Keratinocyte (primary cell): ENCODE data around the gene SPRR3. TPM values are rescaled to one million over a fixed set of nuclear protein-coding genes. Genes with fewer than 3 reads are reported as not detected.

ENCODE experiments used
- DNase-seq: peaks from one replicate; pipeline ENCODE4 v3.0.0-alpha.2; 2011; ENCODE audit warnings: low read depth, missing footprints, low spot score
- FAIRE-seq: peaks from 2 replicates; lab custom pipeline; 2011; peaks lifted over from hg19 to GRCh38; lab: Jason Lieb, UNC
- H2AFZ ChIP-seq: 2 replicates; pipeline ENCODE4 v1.6.0; 2012; ENCODE audit warnings: low read length, control low read depth, inconsistent platforms; ENCODE audit not compliant: control insufficient read depth
- H3K27ac ChIP-seq: 2 replicates; pipeline ENCODE4 v1.5.1; 2011; ENCODE audit warnings: low read length; ENCODE audit not compliant: control insufficient read depth, insufficient read depth
- H3K27me3 ChIP-seq: 3 replicates; pipeline ENCODE4 v1.6.0; 2011; ENCODE audit warnings: low read length; ENCODE audit not compliant: control insufficient read depth, insufficient read depth; ENCODE audit errors: extremely low read depth
- H3K36me3 ChIP-seq, 2 experiments: 2 replicates in 1 of 2; 3 replicates in 1 of 2; pipeline ENCODE4 v1.5.1; 2011; ENCODE audit warnings: low read length in 2 of 2, mild to moderate bottlenecking in 1 of 2; ENCODE audit not compliant: control insufficient read depth in 2 of 2, insufficient read depth in 2 of 2; ENCODE audit errors: extremely low read depth in 1 of 2
- H3K4me1 ChIP-seq: 3 replicates; pipeline ENCODE4 v1.5.1; 2011; ENCODE audit warnings: low read length; ENCODE audit not compliant: control insufficient read depth, insufficient read depth; ENCODE audit errors: extremely low read depth
- H3K4me2 ChIP-seq: 3 replicates; pipeline ENCODE4 v1.6.0; 2011; ENCODE audit warnings: low read depth, low read length; ENCODE audit not compliant: control insufficient read depth, insufficient read depth; ENCODE audit errors: extremely low read depth
- H3K4me3 ChIP-seq, 3 experiments: fragments of 200-600 bp in 1 of 3; sonication (generic) in 1 of 3; 2 replicates in 2 of 3; 3 replicates in 1 of 3; pipeline ENCODE4 v1.5.1; 2011 to 2016; ENCODE audit warnings: low read length in 3 of 3, mild to moderate bottlenecking in 3 of 3, control low read depth in 2 of 3, inconsistent platforms in 1 of 3, low read depth in 1 of 3, mixed read lengths in 1 of 3, mixed run types in 1 of 3, moderate library complexity in 1 of 3; ENCODE audit not compliant: control insufficient read depth in 2 of 3, insufficient read depth in 2 of 3; ENCODE audit errors: extremely low read depth in 1 of 3
- H3K79me2 ChIP-seq: 2 replicates; pipeline ENCODE4 v1.6.0; 2012; ENCODE audit warnings: low read length; ENCODE audit not compliant: control insufficient read depth, insufficient read depth
- H3K9ac ChIP-seq: 3 replicates; pipeline ENCODE4 v1.6.0; 2011; ENCODE audit warnings: low read length; ENCODE audit not compliant: control insufficient read depth, insufficient read depth; ENCODE audit errors: extremely low read depth
- H3K9me1 ChIP-seq: 3 replicates; pipeline ENCODE4 v1.6.0; 2011; ENCODE audit warnings: low read length; ENCODE audit not compliant: control insufficient read depth, insufficient read depth; ENCODE audit errors: extremely low read depth
- H3K9me3 ChIP-seq: 2 replicates; pipeline ENCODE4 v1.5.1; 2012; ENCODE audit warnings: low read depth, low read length; ENCODE audit not compliant: control insufficient read depth
- H4K20me1 ChIP-seq: 3 replicates; pipeline ENCODE4 v1.6.0; 2011; ENCODE audit warnings: low read length; ENCODE audit not compliant: control insufficient read depth, insufficient read depth; ENCODE audit errors: extremely low read depth
- CTCF ChIP-seq, 3 experiments: IDR thresholded peaks in 1 of 3; conservative IDR thresholded peaks in 1 of 3; optimal IDR thresholded peaks in 1 of 3; 2 replicates in 2 of 3; 3 replicates in 1 of 3; pipeline versions ENCODE3 to v1.5.1; 2011; ENCODE audit warnings: low read length in 3 of 3, mild to moderate bottlenecking in 3 of 3, moderate library complexity in 2 of 3, control low read depth in 1 of 3, inconsistent platforms in 1 of 3; ENCODE audit not compliant: insufficient read depth in 2 of 3; ENCODE audit errors: extremely low read depth in 1 of 3
- EZH2 ChIP-seq: IDR thresholded peaks from one replicate; pipeline ENCODE4 v1.6.1; 2012; ENCODE audit warnings: inconsistent platforms, mild to moderate bottlenecking, low read length, moderate library complexity
- dilution Hi-C: fragments of 300-500 bp; cut with MboI; formaldehyde crosslinking; loops from one replicate; pipeline ENCODE4 v1.7.0; 2020; ENCODE audit warnings: low sequenced_read_pairs; ENCODE audit not compliant: extremely low pct_ligation_motif_present
- polyA plus RNA-seq, 5 experiments: library from polyadenylated mRNA; depleted of rRNA in 3 of 5; stranded (reverse) in 3 of 5; stranded (forward) in 1 of 5; unstranded in 1 of 5; fragments of >200 nt; gene quantifications; 1 replicate in 1 of 5; 2 replicates in 3 of 5; 3 replicates in 1 of 5; pipeline versions ENCODE4 v1.2.1 to v1.2.3, GENCODE V29; 2011 to 2012; ENCODE audit warnings: missing spikeins in 2 of 5, low read depth in 1 of 5, low replicate concordance in 1 of 5

The SPRR3 gene
- polyA plus RNA-seq, 1 donor (not counting 4 experiments of a cell fraction or from before 2014, with no cell fraction given): 2.9 TPM

- no peaks in the 10 kb centered on the region for H3K27me3 ChIP-seq
- FAIRE-seq (no peak), DNase-seq (no peak)
- H3K4me2 ChIP-seq: no peak overlapping the region
- H3K9ac ChIP-seq: no peak overlapping the region
- H3K4me1 ChIP-seq: peaks cover 4% of the 10 kb centered on the region
- no peaks in the 10 kb centered on the region for H3K36me3 ChIP-seq
- dilution Hi-C loops: no loop called here
- H3K27ac ChIP-seq: no peak overlapping the region
- TF ChIP-seq EZH2 (no peak), CTCF (optimal IDR thresholded peaks at IDR 0.05 in 1 of 3, IDR thresholded peaks at IDR 0.05 in 1 of 3, conservative IDR thresholded peaks at IDR 0.05 in 1 of 3; ENCODE audit: extremely low read depth in 1 of 3, insufficient read depth in 2 of 3, low read length in 3 of 3) (no peak)
- H3K9me1 ChIP-seq: no peaks in the 10 kb centered on the region
- no peak overlapping the region for H2AFZ ChIP-seq
- H3K9me3 ChIP-seq: no peaks in the 10 kb centered on the region
- no peaks in the 10 kb centered on the region for H3K79me2 ChIP-seq
- H4K20me1 ChIP-seq: no peaks in the 10 kb centered on the region
- H3K4me3 ChIP-seq: no peak overlapping the region
Measured at GRCh38 chr1:152983234-152983633, 18.3 kb upstream of the SPRR3 start.

DNA sequence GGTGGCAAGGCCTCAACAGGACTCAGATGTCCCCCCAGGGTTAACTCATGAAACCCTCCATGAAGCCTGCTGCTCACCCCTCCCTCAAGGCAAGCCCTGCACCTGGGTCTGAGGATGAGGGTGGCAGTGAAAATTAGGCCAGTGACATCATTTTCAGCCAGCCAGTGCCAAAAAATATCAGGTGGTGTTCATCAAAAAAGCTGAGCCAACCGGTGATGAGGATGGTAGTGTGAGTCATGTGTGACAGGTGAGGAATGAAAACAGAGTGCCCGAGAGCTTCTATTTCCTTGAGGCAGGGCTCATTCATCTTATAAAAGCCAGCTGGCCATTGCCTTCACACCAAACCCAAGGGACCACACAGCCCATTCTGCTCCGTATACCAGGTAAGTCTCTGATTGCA lies 17.8 kb upstream of the SPRR3 start, which contains the start of gene SPRR1A:
SPRR1A (plus strand) TSS at position 339 of the 400 bp plus-strand sequence. CDS start 1,150 bp downstream, outside the sequence.
- Histone ChIP-seq H3K27ac (no peak within 1 kb of the TSS), H3K27me3 (no peaks in the 10 kb centered on the region), H3K9ac (no peak within 1 kb of the TSS), H4K20me1 (no peaks in the 10 kb centered on the region), H3K9me3 (no peaks in the 10 kb centered on the region), H3K4me2 (no peak within 1 kb of the TSS), H3K79me2 (no peaks in the 10 kb centered on the region), H3K4me1 (peaks cover 4% of the 10 kb centered on the region), H2AFZ (no peak within 1 kb of the TSS), H3K9me1 (no peaks in the 10 kb centered on the region), H3K4me3 (no peak within 1 kb of the TSS), H3K36me3 (no peaks in the 10 kb centered on the region)
- dilution Hi-C loops: no loop called here
- no peak for TF ChIP-seq CTCF (optimal IDR thresholded peaks at IDR 0.05 in 1 of 3, IDR thresholded peaks at IDR 0.05 in 1 of 3, conservative IDR thresholded peaks at IDR 0.05 in 1 of 3; ENCODE audit: extremely low read depth in 1 of 3, insufficient read depth in 2 of 3, low read length in 3 of 3)
- TF ChIP-seq EZH2: no peak
- DNase-seq: peak; percentile 62
- peak; percentile 78 for FAIRE-seq
